Osteocyte (in vitro differentiated cells): ENCODE data around the gene VMAC. TPM values are rescaled to one million over a fixed set of nuclear protein-coding genes. Genes with fewer than 3 reads are reported as not detected.
"Not testable (repeated sequence)": the region's sequence is repeated elsewhere in the genome, so short reads cannot be mapped to it uniquely, and the experiment has no call there.

Source experiments
- DNase-seq: peaks from one replicate; pipeline ENCODE4 v3.0.0; 2021; ENCODE audit warnings: mixed read lengths; ENCODE audit not compliant: unreplicated experiment; ENCODE audit errors: extremely low spot score
- H3K27ac Mint-ChIP-seq: one replicate; pipeline ENCODE4 v1.8.0; 2021; ENCODE audit warnings: mild to moderate bottlenecking, mixed read lengths; ENCODE audit not compliant: unreplicated experiment
- H3K27me3 Mint-ChIP-seq: one replicate; pipeline ENCODE4 v1.8.0; 2021; ENCODE audit warnings: mixed read lengths; ENCODE audit not compliant: unreplicated experiment
- H3K36me3 Mint-ChIP-seq: one replicate; pipeline ENCODE4 v1.8.0; 2021; ENCODE audit warnings: mixed read lengths; ENCODE audit not compliant: unreplicated experiment
- H3K4me1 Mint-ChIP-seq: one replicate; pipeline ENCODE4 v1.8.0; 2021; ENCODE audit warnings: mixed read lengths; ENCODE audit not compliant: unreplicated experiment
- H3K4me3 Mint-ChIP-seq: one replicate; pipeline ENCODE4 v1.8.0; 2021; ENCODE audit warnings: mild to moderate bottlenecking, moderate library complexity, mixed read lengths; ENCODE audit not compliant: unreplicated experiment
- H3K9me3 Mint-ChIP-seq: one replicate; pipeline ENCODE4 v1.8.0; 2021; ENCODE audit warnings: mixed read lengths; ENCODE audit not compliant: unreplicated experiment
- CTCF ChIP-seq: fragments of 200-600 bp; sonication (generic); IDR thresholded peaks from 2 replicates; pipeline ENCODE4 v1.5.0; 2021; ENCODE audit warnings: antibody characterized with exemption, mild to moderate bottlenecking, moderate library complexity
- total RNA-seq: library from RNA; stranded (reverse); gene quantifications from 2 replicates; pipeline ENCODE4 v1.2.1, GENCODE V29; 2021

Gene VMAC
- total RNA-seq, 1 donor from 2014 or later, result 10.7 TPM

GRCh38 chr19:5880604-5881078, 24.0 kb upstream of the VMAC start:
- Mint-ChIP-seq H3K9me3 (no peaks in the 10 kb centered on the region), H3K27ac (no peak overlapping the region), H3K4me1 (peaks cover 12% of the 10 kb centered on the region), H3K36me3 (no peaks in the 10 kb centered on the region), H3K4me3 (no peak overlapping the region), H3K27me3 (peaks cover 6% of the 10 kb centered on the region)
- DNase-seq, result no peak
- TF ChIP-seq CTCF, result no peak

DNA sequence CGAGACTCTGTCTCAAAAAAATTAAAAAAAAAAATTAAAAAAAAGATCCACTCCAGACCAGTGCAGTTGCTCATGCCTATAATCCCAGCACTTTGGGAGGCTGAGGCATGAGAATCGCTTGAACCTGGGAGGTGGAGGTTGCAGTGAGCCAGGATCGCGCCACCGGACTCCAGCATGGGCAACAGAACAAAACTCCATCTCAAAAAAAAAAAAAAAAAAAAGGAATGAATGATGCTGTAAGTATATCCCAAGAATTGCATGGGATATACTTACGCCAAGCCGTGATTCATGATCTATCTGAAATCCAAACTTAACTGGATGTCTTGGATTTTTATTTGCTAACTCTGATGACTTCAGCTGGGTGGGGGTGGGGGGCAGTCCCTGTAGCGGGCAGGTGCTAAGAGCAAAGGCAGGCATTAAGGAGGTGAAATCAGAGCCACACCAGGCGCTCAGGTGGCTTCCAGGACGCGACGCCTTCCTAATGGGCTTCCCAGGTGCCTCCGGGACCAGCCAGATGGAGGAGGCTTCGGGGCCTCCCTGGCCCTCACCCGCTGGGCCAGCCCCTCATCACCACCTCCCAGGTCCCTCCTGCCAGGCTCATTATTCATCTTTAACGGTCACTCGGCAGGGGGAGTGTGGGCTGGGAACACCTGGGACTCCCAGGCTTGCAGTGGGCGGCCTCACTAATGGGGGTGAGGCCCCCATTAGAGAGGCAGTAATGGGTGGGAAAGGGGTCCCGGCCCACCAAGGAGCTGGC, 23.0 kb upstream of the VMAC start:
- Mint-ChIP-seq H3K4me3 (no peak overlapping the region), H3K27ac (no peak overlapping the region), H3K4me1 (peaks cover 12% of the 10 kb centered on the region), H3K36me3 (no peaks in the 10 kb centered on the region), H3K9me3 (no peaks in the 10 kb centered on the region), H3K27me3 (peaks cover 4% of the 10 kb centered on the region)
- DNase-seq, result no peak
- no peak for TF ChIP-seq CTCF

- Mint-ChIP-seq H3K4me3 (no peak overlapping the region), H3K27ac (no peak overlapping the region), H3K27me3 (peaks cover 4% of the 10 kb centered on the region)
Measured at GRCh38 chr19:5882421-5882968, 22.2 kb upstream of the VMAC start.

DNA sequence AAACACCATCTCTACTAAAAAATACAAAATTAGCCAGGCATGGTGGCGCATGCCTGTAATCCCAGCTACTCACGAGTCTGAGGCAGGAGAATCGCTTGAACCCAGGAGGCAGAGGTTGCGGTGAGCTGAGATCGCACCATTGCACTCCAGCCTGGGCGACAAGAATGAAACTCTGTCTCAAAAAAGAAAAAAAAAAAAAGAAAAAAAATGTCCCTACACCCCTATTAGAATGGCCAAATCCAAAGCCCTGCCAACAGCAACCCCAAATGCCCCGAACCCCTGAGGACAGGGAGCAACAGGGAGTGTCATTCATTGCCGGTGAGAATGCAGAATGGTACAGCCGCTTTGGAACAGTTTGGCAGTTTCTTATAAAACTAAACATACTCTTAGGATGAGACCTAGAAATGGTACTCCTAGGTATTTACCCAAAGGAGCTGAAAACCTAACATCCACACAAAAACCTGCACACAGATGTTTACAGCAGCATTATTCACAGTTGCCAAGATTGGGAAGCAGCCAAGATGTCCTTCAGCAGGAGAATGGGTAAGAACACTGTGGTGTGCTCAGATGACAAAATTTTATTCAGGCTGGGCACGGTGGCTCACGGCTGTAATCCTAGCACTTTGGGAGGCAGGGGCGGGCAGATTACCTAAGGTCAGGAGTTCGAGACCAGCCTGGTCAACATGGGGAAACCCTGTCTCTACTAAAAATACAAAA, 21.4 kb upstream of the VMAC start:
- H3K36me3 Mint-ChIP-seq, DNase-seq, H3K4me3 Mint-ChIP-seq, H3K27ac Mint-ChIP-seq, H3K27me3 Mint-ChIP-seq, H3K9me3 Mint-ChIP-seq: not testable (repeated sequence)
- H3K4me1 Mint-ChIP-seq, result peaks cover 12% of the 10 kb centered on the region

More at GRCh38 chr19:5882421-5882968, 22.2 kb upstream of the VMAC start:
- TF ChIP-seq CTCF, result no peak
- no peak for DNase-seq
- Mint-ChIP-seq H3K9me3 (no peaks in the 10 kb centered on the region), H3K36me3 (no peaks in the 10 kb centered on the region), H3K4me1 (peaks cover 12% of the 10 kb centered on the region)

- peaks cover 12% of the 10 kb centered on the region for H3K4me1 Mint-ChIP-seq
- not testable (repeated sequence) for DNase-seq, H3K27ac Mint-ChIP-seq, H3K4me3 Mint-ChIP-seq, H3K36me3 Mint-ChIP-seq, H3K27me3 Mint-ChIP-seq, H3K9me3 Mint-ChIP-seq
Measured at GRCh38 chr19:5884065-5884811, 20.4 kb upstream of the VMAC start.
